Measurements from ENCODE around the gene SLC8B1. TPM values are rescaled to one million over a fixed set of nuclear protein-coding genes. Genes with fewer than 3 reads are reported as not detected.

SLC8B1 gene
- total RNA-seq, result 37.4 TPM

- DNase-seq (ENCODE audit: low read depth in 2 of 3, low spot score in 2 of 3), result peak; percentile 68 to 79 (median 75)
Observed at GRCh38 chr12:113334786-113335539, at the start of gene SLC8B1. Gene SLC8B1 (minus strand): TSS chr12:113335109. CDS start chr12:113332878, 2,231 bp downstream.

DNA sequence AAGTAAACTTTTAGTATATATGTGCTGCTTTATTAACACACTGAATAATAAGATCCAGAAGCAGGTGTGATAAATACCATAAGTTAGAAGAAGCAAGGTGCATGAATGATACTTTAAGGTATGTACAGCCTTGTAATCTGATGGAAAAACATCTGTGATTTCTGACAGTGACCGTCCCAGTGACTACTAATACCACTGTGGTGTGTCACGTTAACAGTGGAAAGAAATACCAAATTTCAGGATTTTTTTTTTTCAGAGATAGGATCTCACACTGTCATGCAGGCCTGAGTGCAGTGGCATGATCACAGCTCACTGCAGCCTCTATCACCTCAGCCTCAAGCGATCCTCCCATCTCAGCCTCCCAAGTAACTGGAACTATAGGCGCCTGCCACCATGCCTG is 47.3 kb upstream of the SLC8B1 start:
- DNase-seq (ENCODE audit: low read depth in 2 of 3, low spot score in 2 of 3), result no peak

DNA sequence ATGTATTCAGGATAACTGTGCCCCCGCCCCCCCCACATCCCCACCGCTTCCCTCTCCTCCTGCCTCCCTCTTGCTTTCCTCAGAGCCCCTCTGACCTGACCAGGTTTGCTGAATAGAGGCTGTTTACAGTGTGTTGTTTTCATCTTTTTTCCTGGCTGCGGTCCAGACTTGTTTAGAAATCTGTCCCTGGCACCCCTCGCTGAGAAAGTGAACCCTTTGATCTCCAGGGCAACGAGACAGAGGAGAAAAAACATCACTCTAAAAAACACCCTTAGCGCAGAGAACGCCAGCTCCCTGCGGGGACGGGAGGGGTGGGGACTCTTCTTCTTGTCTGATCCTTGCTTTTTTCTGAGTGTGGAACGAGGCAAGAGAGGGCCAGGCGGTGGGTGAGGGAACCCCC is 46.3 kb upstream of the SLC8B1 start:
- no peak for DNase-seq (ENCODE audit: low read depth in 2 of 3, low spot score in 2 of 3)

GRCh38 chr12:113378291-113378690 is 43.4 kb upstream of the SLC8B1 start:
- peak in 2 of 3 donors; percentile 35 to 68 for DNase-seq (ENCODE audit: low read depth in 2 of 3, low spot score in 2 of 3)

DNA sequence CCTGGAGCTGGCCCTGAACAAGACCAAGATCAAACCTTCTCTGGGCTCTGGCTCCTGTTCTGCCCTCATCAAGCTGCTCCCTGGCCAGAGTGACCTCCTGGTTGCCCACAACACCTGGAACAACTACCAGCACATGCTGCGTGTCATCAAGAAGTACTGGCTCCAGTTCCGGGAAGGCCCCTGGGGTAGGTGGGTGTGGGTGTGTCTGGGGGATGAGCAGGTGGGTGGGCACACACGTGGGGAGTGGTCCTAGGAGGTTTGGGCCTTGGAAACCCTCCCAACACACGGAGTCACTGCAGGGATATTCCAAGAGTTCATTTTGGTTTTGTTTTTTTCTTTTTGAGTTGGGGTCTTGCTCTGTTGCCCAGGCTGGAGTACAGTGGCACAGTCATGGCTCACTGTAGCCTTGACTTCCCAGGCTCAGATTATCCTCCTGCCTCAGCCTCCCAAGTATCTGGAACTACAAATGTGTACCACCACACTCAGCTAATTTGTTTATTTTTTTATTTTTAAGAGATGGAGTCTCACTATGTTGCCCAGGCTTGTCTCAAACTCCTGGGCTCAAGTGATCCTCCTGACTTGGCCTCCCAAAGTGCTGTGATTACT is 40.0 kb upstream of the SLC8B1 start:
- no peak for DNase-seq (ENCODE audit: low read depth in 2 of 3, low spot score in 2 of 3)

- no peak for DNase-seq (ENCODE audit: low read depth in 2 of 3, low spot score in 2 of 3)
Observed at GRCh38 chr12:113373969-113374368, 39.1 kb upstream of the SLC8B1 start.

DNA sequence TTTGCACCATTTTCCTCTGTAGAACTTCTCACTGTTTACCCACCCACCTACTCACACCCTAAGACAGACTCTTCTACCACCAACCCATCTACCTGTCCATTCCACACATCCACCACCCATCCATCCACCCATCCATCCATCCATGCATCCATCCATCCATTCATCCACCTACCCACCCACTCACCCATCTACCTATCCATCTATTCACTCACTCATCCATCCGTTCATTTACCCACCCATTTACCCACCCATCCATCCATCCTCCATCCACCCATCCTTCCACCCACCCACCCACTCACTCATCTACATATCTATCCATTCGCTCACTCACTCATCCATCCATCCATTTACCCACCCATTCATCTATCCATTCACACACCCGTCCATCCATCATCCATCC is 38.5 kb upstream of the SLC8B1 start:
- DNase-seq (ENCODE audit: low read depth in 2 of 3, low spot score in 2 of 3), result no peak

GRCh38 chr12:113372371-113372770 is 37.5 kb upstream of the SLC8B1 start:
- no peak for DNase-seq (ENCODE audit: low read depth in 2 of 3, low spot score in 2 of 3)

DNA sequence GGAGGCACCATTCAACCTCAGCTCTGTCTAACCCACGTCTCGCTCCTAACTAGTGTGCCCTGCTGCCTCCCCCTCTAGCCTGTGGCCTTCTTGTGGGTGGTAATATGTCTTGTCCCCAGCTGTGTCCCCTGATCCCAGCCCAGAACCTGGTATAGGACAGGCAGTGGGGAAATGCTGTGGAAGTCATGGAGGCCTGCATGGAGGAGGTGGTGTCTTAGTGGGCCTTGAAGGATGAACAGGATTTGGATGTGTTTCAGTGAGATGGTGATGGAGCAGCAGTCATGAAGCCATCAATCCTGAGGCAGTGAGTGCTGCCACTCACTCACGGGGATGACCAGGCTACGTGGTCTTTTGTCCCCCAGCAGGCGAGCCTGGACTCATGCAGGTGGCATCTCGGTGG is 36.9 kb upstream of the SLC8B1 start:
- DNase-seq (ENCODE audit: low read depth in 2 of 3, low spot score in 2 of 3), result no peak

DNA sequence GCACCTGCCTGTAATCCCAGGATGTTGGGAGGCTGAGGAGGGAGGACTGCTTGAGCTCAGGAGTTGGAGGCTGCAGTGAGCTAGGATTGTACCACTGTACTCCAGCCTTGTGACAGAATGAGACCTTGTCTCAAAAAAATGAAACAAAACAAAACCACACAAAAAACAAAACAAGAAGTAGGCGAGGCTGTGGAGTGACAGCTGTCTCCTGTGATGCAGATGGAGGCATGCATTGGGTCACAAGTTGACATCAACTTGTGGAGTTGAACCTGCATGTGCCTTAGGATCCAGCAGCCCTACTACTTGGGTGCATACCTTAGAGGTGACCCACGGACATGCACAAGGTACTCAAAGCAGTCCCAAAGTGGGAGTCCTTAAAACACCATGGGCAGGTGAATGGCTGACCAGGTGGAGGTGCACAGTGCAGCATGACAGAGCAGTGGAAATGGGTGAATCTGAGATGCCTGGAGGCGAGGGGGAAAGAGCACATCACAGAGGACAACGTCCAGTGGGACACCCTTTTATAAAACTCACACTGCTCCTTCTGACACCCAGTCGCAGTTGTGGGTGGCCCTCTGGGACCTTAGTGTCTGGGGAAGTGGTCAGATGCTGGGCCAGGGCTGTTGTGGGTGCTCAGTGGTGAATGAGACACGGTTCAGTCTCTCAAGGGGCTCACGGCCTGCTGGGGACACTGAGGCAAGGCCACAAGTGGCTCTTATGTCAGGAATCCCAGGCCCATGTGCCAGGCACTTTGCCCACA is 36.2 kb upstream of the SLC8B1 start:
- no peak for DNase-seq (ENCODE audit: low read depth in 2 of 3, low spot score in 2 of 3)

DNA sequence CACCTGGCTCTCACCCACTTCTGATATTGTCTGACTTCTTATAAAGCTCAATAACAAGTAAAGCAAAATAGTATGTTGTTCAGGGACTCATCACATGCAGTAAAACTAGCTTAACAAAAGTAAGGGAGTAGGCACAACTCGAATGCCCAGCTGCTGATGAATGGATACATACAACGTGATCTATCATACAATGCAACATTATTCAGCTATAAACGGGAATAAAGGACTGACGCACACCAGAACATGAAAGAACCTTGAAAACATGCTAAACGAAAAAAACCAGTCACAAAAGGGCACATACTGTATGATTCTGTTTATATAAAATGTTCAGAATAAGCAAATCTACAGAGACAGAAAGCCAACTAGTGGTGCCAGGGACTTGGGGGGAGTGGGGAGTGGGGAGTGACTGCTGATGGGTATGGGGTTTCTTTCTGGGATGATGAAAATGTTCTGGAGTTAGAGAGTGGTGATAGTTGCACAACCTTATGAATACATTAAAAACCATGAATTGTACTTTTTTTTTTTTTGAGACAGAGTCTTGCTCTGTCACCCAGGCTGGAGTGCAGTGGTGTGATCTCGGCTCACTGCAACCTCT is 34.6 kb upstream of the SLC8B1 start:
- DNase-seq (ENCODE audit: low read depth in 2 of 3, low spot score in 2 of 3), result no peak

GRCh38 chr12:113368331-113368730 is 33.4 kb upstream of the SLC8B1 start:
- DNase-seq (ENCODE audit: low read depth in 2 of 3, low spot score in 2 of 3), result no peak

DNA sequence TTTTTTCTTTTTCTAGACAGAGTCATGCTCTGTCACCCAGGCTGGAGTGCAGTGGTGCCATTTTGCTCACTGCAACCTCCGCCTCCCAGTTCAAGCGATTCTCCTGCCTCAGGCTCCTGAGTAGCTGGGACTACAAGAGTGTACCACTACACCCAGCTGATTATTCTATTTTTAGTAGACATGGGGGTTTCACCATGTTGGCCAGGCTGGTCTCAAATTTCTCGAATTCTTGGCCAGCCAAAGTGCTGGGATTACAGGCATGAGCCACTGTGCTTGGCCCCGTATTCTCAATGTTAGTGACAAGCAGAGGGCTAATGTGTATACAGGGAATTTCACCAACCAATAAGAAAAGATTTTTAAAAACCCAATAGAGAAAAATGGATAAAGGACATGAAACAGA is 31.9 kb upstream of the SLC8B1 start:
- no peak for DNase-seq (ENCODE audit: low read depth in 2 of 3, low spot score in 2 of 3)

GRCh38 chr12:113365639-113366395 is 30.9 kb upstream of the SLC8B1 start:
- DNase-seq (ENCODE audit: low read depth in 2 of 3, low spot score in 2 of 3), result no peak

DNA sequence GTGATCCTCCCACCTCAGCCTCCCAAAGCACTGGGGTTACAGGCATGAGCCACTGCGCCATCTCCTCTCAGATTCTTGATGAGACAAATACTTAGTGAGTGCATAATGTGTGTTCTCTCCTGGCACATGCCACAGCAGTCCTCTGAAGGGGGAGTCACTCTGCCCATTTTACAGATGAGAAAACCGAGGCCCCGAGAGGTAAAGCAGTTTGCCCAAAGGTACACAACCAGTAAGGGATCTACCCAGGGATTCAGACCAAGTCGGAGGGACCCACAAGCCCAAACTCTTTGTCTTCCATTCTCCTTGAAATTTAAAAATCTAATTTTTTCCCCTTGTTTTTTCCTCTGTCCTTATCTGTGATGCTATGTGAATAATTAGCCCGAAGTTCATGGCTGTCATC is 29.8 kb upstream of the SLC8B1 start:
- DNase-seq (ENCODE audit: low read depth in 2 of 3, low spot score in 2 of 3), result no peak

DNA sequence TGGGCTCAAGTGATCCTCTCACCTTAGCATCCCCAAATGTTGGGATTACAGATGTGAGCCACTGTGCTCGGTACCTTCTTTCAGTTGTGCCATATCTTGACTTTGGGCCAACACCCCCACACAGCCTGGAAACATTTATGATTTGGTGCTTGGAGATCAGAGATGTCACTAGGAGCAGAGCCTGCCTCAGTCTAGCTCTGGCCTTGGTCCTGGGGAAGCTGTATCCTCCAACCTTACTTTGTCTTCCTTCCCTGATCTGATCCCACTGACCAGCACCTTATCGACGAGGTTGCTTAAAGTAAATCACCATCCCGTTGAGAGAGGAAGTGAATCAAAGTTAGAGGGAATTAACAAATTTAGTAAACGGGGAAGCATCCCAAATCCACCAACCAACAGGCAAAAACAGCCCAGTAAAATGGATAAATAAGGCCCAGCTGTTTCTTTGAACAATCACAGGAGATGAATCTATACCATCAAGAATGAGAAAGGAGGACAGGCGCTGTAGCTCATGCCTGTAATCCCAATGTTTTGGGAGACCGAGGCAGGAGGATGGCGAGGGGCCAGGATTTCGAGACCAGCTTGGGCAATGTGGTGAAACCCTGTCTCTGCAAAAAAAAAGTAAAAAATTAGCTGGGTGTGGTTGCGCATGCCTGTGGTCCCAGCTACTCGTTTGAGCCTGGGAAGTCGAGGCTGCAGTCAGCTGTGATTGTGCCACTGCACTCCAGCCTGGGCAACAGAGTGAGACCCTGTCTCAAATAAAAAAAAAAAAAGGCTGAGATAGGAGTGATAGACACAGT is 26.9 kb upstream of the SLC8B1 start:
- DNase-seq (ENCODE audit: low read depth in 2 of 3, low spot score in 2 of 3), result no peak

DNA sequence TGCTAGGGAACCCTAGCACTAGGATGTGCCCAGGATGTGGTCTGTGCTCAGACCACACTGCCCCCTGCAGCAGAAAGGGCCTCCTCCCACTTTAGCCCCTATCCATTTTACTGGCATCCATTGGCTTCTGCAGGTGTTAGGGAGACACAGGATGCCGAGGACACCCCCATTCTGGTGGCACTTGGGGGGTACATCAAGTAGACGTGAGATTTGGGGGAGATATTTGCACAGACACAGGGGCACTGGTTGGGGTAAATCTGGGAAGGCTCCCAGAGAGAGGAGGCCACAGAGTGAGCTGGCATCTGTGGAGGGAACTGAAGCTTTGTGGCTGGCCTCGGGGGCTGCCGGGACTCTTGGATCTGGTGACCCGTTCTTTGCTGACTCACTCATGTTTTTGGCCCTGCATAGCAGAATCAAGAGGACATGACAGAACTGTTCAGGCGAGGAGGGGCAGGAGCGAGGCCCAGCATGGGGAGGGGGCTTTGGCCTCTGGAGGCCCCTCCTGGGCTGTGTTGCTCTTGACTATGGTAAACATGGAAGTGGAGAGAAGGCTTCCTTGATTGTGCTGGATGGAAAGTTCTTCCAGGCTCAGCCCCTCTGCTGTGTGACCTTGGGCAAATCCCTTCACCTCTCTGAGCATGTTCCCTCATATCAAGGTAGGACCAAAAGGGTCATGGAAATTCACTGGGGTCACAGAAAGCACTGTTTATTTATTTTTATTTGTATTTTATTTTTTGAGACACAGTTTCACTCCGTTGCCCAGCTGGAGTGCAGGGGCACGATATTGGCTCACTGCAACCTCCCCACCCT is 25.2 kb upstream of the SLC8B1 start:
- DNase-seq (ENCODE audit: low read depth in 2 of 3, low spot score in 2 of 3), result peak in 1 of 3 donors; percentile 10

DNA sequence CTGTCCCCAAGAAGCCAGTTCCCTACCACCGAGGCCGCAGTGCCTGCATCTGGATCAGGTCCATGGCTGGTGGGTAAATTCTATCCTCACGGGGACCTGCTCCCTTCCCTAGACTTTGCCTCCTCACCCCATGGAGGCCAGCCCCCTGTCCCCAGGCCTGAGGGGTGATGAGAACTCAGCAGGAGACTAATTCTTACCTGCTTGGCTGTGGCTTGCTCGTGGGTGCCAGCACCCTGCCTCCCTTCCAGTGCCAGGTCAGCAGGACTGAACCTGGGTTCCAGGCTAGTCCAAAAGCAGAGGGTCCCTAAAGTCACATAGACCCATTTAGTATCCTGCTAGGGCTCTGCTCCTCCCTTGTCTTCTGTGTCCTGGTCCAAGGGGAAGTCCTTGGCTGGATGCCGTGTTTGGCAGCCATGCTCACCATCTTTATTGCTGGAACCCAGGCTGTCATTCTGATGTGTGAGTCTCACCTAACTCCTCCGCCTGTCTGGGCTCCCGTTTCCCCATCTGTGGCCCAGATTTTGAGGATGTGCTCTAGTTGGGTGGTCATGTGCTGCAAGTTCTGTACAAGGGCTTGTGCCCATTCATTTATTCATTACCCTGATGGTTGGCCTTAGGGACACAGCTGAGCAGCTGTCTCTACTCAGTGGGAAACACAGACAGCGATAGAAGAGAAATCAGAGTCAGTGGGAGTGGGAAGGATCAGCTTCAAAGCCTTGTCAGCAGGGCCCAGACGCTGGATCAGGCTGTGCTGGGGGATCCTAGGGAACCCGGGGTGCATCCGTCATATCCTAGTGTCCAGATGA is 24.4 kb upstream of the SLC8B1 start:
- no peak for DNase-seq (ENCODE audit: low read depth in 2 of 3, low spot score in 2 of 3)
